Stomach (tissue), 4 donors: Measurements from ENCODE around the gene USP16.

Source experiments
- EP300 ChIP-seq: sonication (generic); formaldehyde crosslinking; IDR thresholded peaks from one replicate; pipeline ENCODE4 v1.6.1; 2017; ENCODE audit warnings: antibody characterized with exemption
- POLR2AphosphoS5 ChIP-seq, 3 donors: sonication (generic); formaldehyde crosslinking; IDR thresholded peaks; one replicate each; pipeline ENCODE4 v1.6.1; 2016; ENCODE audit warnings: antibody characterized with exemption in 3 of 3

DNA sequence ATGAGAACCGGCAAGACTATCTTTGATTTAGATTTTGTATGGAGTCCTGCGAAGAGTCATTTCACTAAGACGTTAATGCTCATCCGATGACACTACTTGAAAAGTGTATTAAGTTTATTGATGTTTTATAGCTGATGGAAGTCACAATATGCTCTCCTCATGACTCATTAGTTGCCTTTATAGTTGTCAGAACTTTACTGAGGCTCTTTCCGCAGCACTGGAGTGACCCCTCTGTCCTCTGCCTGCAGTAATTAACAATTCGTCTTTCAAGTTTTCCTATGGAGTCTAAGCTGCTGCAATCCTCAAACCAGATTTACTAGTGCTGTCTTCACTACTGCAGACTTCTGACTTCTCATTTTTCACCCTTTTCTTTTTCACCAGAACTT lies 853 bp downstream of the USP16 start:
- TF ChIP-seq POLR2AphosphoS5 (IDR thresholded peaks at IDR 0.05) (no peak), EP300 (no peak)
